ENCODE measurements around the gene KCNJ10.

- no peak for TF ChIP-seq POLR2A (IDR thresholded peaks at IDR 0.05)
- TF ChIP-seq, protein P1, sequence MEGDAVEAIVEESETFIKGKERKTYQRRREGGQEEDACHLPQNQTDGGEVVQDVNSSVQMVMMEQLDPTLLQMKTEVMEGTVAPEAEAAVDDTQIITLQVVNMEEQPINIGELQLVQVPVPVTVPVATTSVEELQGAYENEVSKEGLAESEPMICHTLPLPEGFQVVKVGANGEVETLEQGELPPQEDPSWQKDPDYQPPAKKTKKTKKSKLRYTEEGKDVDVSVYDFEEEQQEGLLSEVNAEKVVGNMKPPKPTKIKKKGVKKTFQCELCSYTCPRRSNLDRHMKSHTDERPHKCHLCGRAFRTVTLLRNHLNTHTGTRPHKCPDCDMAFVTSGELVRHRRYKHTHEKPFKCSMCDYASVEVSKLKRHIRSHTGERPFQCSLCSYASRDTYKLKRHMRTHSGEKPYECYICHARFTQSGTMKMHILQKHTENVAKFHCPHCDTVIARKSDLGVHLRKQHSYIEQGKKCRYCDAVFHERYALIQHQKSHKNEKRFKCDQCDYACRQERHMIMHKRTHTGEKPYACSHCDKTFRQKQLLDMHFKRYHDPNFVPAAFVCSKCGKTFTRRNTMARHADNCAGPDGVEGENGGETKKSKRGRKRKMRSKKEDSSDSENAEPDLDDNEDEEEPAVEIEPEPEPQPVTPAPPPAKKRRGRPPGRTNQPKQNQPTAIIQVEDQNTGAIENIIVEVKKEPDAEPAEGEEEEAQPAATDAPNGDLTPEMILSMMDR (IDR thresholded peaks at IDR 0.05), result no peak
- TF ChIP-seq EP300 (IDR thresholded peaks at IDR 0.05), result no peak
Observed at GRCh38 chr1:160092366-160093068, 22.6 kb upstream of the KCNJ10 start.
